K562 (cell line): ENCODE measurements around the gene PHPT1. TPM values are rescaled to one million over a fixed set of nuclear protein-coding genes. Genes with fewer than 3 reads are reported as not detected.

Source experiments
- DPF2 ChIP-seq: fragments of 450-650 bp; IDR thresholded peaks from 2 replicates; pipeline ENCODE4 v1.6.1; 2016
- ELF2 ChIP-seq: fragments of 250-450 bp; sonication (Bioruptor Pico); IDR thresholded peaks from 2 replicates; pipeline ENCODE4 v1.5.0; 2021; ENCODE audit warnings: mild to moderate bottlenecking
- HNRNPL ChIP-seq: fragments of 200-400 bp; formaldehyde crosslinking; IDR thresholded peaks from 2 replicates; pipeline ENCODE4 v1.6.1; 2017; ENCODE audit warnings: low read depth, mild to moderate bottlenecking, low read length
- IFI16 ChIP-seq: fragments of 250-450 bp; sonication (Bioruptor Pico); IDR thresholded peaks from 2 replicates; pipeline ENCODE4 v2.1.2; 2022; ENCODE audit warnings: mild to moderate bottlenecking, inconsistent platforms
- POLR2AphosphoS2 ChIP-seq: IDR thresholded peaks from 2 replicates; pipeline ENCODE4 v1.6.1; 2012; ENCODE audit warnings: low read length, improper control_type of control experiment
- POLR3G ChIP-seq: IDR thresholded peaks from 2 replicates; pipeline ENCODE4 v1.6.1; 2011; ENCODE audit not compliant: insufficient read length, insufficient replicate concordance; ENCODE audit errors: extremely low read depth
- RAD21 ChIP-seq, 2 experiments: fragments of 250-450 bp in 1 of 2; fragments of 450-650 bp in 1 of 2; sonication (Bioruptor Pico) in 1 of 2; formaldehyde crosslinking in 1 of 2; IDR thresholded peaks in 1 of 2; conservative IDR thresholded peaks in 1 of 2; 2 replicates each; pipeline versions ENCODE4 v1.4.0 to v1.8.0; 2020 to 2022; ENCODE audit warnings: mild to moderate bottlenecking in 2 of 2, moderate library complexity in 1 of 2
- RAD51 ChIP-seq: fragments of 450-650 bp; IDR thresholded peaks from 2 replicates; pipeline ENCODE4 v1.7.1; 2016; ENCODE audit warnings: low read depth, mild to moderate bottlenecking, borderline replicate concordance
- RUNX1 ChIP-seq: sonication (generic); IDR thresholded peaks from 2 replicates; pipeline ENCODE4 v1.6.1; 2016; ENCODE audit warnings: antibody characterized with exemption, low read depth
- SMARCB1 ChIP-seq: IDR thresholded peaks from 2 replicates; pipeline ENCODE4 v1.6.1; 2011; ENCODE audit warnings: improper control_type of control experiment, low read depth; ENCODE audit not compliant: insufficient read length
- SPI1 ChIP-seq: IDR thresholded peaks from 2 replicates; pipeline ENCODE4 v1.6.1; 2011; ENCODE audit warnings: low read depth, low read length, control low read depth, borderline replicate concordance
- SREBF1 ChIP-seq: fragments of 150-350 bp; IDR thresholded peaks from 2 replicates; pipeline ENCODE4 v1.6.1; 2014; ENCODE audit warnings: antibody characterized with exemption, low read depth, low read length, borderline replicate concordance
- TEAD1 ChIP-seq, 2 experiments: fragments of 450-650 bp in 1 of 2; sonication (generic) in 1 of 2; formaldehyde crosslinking; IDR thresholded peaks; 2 replicates each; pipeline versions ENCODE4 v1.4.0 to v1.8.0; 2020 to 2022; ENCODE audit warnings: mild to moderate bottlenecking in 2 of 2, missing genetic modification reagents in 1 of 2
- TEAD4 ChIP-seq, 2 experiments: sonication (generic) in 1 of 2; formaldehyde crosslinking in 1 of 2; IDR thresholded peaks; 2 replicates each; pipeline versions ENCODE4 v1.6.1 to v1.8.0; 2012 to 2022; ENCODE audit warnings: borderline replicate concordance in 1 of 2, inconsistent platforms in 1 of 2, low read length in 1 of 2, mild to moderate bottlenecking in 1 of 2, missing genetic modification reagents in 1 of 2
- ZNF146 ChIP-seq: IDR thresholded peaks from one replicate; pipeline ENCODE4 v1.6.1; 2018; ENCODE audit warnings: missing compliant biosample characterization; ENCODE audit not compliant: unreplicated experiment
- ZNF174 ChIP-seq: fragments of 250-450 bp; sonication (Bioruptor Pico); IDR thresholded peaks from 2 replicates; pipeline ENCODE4 v1.4.0; 2020; ENCODE audit warnings: mild to moderate bottlenecking
- polyA plus RNA-seq, 8 experiments: library from polyadenylated mRNA; depleted of rRNA in 4 of 8; stranded (reverse) in 5 of 8; unstranded in 3 of 8; fragments of >200 nt; fragmentation: Nextera tagmentation in 2 of 8; fragmentation: Illumina TruSeq in 1 of 8; extraction: Ambion mirVana in 2 of 8; extraction: Trizol in 1 of 8; gene quantifications; 2 replicates each; pipeline versions ENCODE4 v1.2.1 to v1.2.3, GENCODE V29; 2011 to 2014; ENCODE audit warnings: inconsistent platforms in 1 of 8, missing spikeins in 1 of 8
- total RNA-seq, 7 experiments: library from RNA; depleted of rRNA in 6 of 7; stranded (reverse); fragments of >200 nt in 6 of 7; fragmentation: Illumina TruSeq in 2 of 7; extraction: Trizol in 2 of 7; gene quantifications; 2 replicates each; pipeline versions ENCODE4 v1.2.1 to v1.2.3, GENCODE V29; 2011 to 2021; ENCODE audit warnings: low replicate concordance in 1 of 7
- TF ChIP-seq, protein P1 (sequence below): fragments of 250-450 bp; sonication (Bioruptor Pico); IDR thresholded peaks from 2 replicates; pipeline ENCODE4 v1.4.0; 2020; ENCODE audit warnings: mild to moderate bottlenecking, moderate library complexity
- TF ChIP-seq, protein P2 (sequence below): fragments of 450-650 bp; formaldehyde crosslinking; IDR thresholded peaks from 2 replicates; pipeline ENCODE4 v1.4.0; 2022; ENCODE audit warnings: missing genetic modification characterization
- TF ChIP-seq, protein P3 (sequence below): fragments of 250-450 bp; sonication (Bioruptor Pico); IDR thresholded peaks from 2 replicates; pipeline ENCODE4 v1.9.0; 2021; ENCODE audit warnings: mild to moderate bottlenecking
- TF ChIP-seq, protein P4 (sequence below), 3 experiments: fragments of 200-800 bp in 1 of 3; sonication (Bioruptor generic) in 1 of 3; sonication (generic) in 1 of 3; formaldehyde crosslinking in 1 of 3; IDR thresholded peaks; 2 replicates each; pipeline versions ENCODE4 v1.6.1 to v1.8.0; 2016 to 2022; ENCODE audit warnings: mild to moderate bottlenecking in 2 of 3, missing compliant biosample characterization in 2 of 3, missing genetic modification characterization in 2 of 3, missing genetic modification reagents in 1 of 3

PHPT1 gene
- total and polyA plus RNA-seq, 9 of the 15 experiments (the other 6 are each of a cell fraction or from before 2014, with no cell fraction given): 20.9 to 166 (median 129) TPM

DNA sequence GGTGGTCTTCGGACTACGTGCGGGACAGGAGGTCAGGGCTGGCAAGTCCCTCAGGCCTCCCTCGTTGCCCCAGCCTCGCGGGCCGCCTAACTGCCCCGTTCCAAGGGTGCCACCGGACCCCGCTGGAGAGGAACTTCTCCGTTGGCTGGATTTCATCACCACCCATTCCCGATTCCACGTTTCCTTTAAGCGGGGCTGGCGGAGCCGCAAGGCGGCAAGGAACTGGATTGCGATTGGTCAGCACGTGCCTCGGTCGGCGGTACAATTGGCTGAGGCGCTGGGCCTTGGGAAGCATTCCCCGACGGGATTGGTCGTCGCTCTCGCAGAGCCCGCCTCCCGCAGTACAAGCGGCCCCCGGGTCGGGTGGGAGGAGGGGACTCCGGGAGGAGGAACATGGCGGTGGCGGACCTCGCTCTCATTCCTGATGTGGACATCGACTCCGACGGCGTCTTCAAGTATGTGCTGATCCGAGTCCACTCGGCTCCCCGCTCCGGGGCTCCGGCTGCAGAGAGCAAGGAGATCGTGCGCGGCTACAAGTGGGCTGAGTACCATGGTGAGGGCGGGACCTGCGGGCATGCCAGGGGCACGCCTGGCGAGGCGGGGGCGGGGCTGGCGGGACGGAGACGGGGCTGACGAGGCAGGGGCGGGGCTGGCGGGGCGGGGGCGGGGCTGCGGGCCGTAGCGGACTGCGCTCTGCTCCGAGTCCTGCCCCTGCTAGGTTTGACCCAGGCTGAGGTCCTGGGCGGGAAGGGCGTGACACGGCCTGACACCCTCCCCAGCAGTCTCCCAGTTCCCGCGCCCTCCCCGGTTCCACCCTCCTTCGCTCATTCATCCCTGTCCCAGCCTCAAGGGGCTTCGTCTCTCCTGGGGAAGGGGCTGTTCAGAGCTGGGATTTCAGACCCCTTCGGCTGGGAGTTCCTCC is at the start of gene PHPT1 (continued):
- peak; percentile 59; the same call in 1 of the 2 replicates for TF ChIP-seq SPI1
- TF ChIP-seq SMARCB1: no peak
- no peak for TF ChIP-seq POLR3G
- no peak for TF ChIP-seq RUNX1
- TF ChIP-seq HNRNPL: peak; percentile 88
- 0 out of 2 replicates have a peak, but pooled peaks have one; percentile 24 for TF ChIP-seq DPF2
- peak; percentile 59; the same call in 1 of the 2 replicates for TF ChIP-seq RAD51
- TF ChIP-seq, protein P1, sequence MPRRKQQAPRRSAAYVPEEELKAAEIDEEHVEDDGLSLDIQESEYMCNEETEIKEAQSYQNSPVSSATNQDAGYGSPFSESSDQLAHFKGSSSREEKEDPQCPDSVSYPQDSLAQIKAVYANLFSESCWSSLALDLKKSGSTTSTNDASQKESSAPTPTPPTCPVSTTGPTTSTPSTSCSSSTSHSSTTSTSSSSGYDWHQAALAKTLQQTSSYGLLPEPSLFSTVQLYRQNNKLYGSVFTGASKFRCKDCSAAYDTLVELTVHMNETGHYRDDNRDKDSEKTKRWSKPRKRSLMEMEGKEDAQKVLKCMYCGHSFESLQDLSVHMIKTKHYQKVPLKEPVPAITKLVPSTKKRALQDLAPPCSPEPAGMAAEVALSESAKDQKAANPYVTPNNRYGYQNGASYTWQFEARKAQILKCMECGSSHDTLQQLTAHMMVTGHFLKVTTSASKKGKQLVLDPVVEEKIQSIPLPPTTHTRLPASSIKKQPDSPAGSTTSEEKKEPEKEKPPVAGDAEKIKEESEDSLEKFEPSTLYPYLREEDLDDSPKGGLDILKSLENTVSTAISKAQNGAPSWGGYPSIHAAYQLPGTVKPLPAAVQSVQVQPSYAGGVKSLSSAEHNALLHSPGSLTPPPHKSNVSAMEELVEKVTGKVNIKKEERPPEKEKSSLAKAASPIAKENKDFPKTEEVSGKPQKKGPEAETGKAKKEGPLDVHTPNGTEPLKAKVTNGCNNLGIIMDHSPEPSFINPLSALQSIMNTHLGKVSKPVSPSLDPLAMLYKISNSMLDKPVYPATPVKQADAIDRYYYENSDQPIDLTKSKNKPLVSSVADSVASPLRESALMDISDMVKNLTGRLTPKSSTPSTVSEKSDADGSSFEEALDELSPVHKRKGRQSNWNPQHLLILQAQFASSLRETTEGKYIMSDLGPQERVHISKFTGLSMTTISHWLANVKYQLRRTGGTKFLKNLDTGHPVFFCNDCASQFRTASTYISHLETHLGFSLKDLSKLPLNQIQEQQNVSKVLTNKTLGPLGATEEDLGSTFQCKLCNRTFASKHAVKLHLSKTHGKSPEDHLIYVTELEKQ (CRISPR knock-in tag): no peak
- no peak for TF ChIP-seq ZNF174 (CRISPR knock-in tag)
- TF ChIP-seq RAD21 (CRISPR knock-in tag; conservative IDR thresholded peaks at IDR 0.05 in 1 of 2, IDR thresholded peaks at IDR 0.05 in 1 of 2): no peak
- TF ChIP-seq POLR2AphosphoS2: peak; percentile 94
- no peak for TF ChIP-seq ZNF146 (CRISPR knock-in tag)
- no peak for TF ChIP-seq IFI16
- TF ChIP-seq, protein P2, sequence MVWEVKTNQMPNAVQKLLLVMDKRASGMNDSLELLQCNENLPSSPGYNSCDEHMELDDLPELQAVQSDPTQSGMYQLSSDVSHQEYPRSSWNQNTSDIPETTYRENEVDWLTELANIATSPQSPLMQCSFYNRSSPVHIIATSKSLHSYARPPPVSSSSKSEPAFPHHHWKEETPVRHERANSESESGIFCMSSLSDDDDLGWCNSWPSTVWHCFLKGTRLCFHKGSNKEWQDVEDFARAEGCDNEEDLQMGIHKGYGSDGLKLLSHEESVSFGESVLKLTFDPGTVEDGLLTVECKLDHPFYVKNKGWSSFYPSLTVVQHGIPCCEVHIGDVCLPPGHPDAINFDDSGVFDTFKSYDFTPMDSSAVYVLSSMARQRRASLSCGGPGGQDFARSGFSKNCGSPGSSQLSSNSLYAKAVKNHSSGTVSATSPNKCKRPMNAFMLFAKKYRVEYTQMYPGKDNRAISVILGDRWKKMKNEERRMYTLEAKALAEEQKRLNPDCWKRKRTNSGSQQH (CRISPR knock-in tag): no peak
- TF ChIP-seq, protein P3, sequence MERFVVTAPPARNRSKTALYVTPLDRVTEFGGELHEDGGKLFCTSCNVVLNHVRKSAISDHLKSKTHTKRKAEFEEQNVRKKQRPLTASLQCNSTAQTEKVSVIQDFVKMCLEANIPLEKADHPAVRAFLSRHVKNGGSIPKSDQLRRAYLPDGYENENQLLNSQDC (CRISPR knock-in tag): no peak; the same call in 1 of the 2 replicates
- no peak for TF ChIP-seq SREBF1
- TF ChIP-seq ELF2 (CRISPR knock-in tag): peak; percentile 65; the same call in 1 of the 2 replicates
- TF ChIP-seq, protein P4, sequence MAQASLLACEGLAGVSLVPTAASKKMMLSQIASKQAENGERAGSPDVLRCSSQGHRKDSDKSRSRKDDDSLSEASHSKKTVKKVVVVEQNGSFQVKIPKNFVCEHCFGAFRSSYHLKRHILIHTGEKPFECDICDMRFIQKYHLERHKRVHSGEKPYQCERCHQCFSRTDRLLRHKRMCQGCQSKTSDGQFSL (CRISPR knock-in tag; IDR thresholded peaks at IDR 0.05): 0 out of 2 replicates have a peak, but pooled peaks have one; percentile 33
- TF ChIP-seq, protein P4 (tag; IDR thresholded peaks at IDR 0.05): no peak
- 0 out of 2 replicates have a peak, but pooled peaks have one; percentile 24 for TF ChIP-seq TEAD4 (IDR thresholded peaks at IDR 0.05; ENCODE audit: low read length)
- no peak for TF ChIP-seq TEAD4 (CRISPR knock-in tag; IDR thresholded peaks at IDR 0.05; ENCODE audit: borderline replicate concordance)
- TF ChIP-seq TEAD1 (CRISPR knock-in tag; IDR thresholded peaks at IDR 0.05): peak in 1 of 2 experiments; percentile 76; a peak in 2 of 4 replicates
